PFSK-1 (cell line): ENCODE measurements around the gene NRXN3.

Experiments used
- FOXP2 ChIP-seq: optimal IDR thresholded peaks from 2 replicates; pipeline ENCODE3; 2011; ENCODE audit warnings: borderline replicate concordance, control low read depth, inconsistent platforms; ENCODE audit not compliant: insufficient read depth; ENCODE audit errors: extremely low read length, extremely low read depth
- POLR2AphosphoS5 ChIP-seq: IDR thresholded peaks from 2 replicates; pipeline ENCODE4 v1.6.1; 2012; ENCODE audit warnings: low read depth, mild to moderate bottlenecking, control low read depth, low read length, moderate library complexity
- REST ChIP-seq, 2 experiments: IDR thresholded peaks; 2 replicates each; pipeline versions ENCODE4 v1.6.1 to v1.8.0; 2011 to 2012; ENCODE audit warnings: low read depth in 2 of 2, low read length in 2 of 2, control low read depth in 1 of 2, inconsistent platforms in 1 of 2, mild to moderate bottlenecking in 1 of 2, moderate library complexity in 1 of 2; ENCODE audit not compliant: insufficient read depth in 1 of 2
- SIN3A ChIP-seq: IDR thresholded peaks from 2 replicates; pipeline ENCODE4 v1.6.1; 2012; ENCODE audit warnings: mild to moderate bottlenecking, low read length, moderate library complexity, borderline replicate concordance; ENCODE audit not compliant: insufficient read depth
- TAF1 ChIP-seq: IDR thresholded peaks from 2 replicates; pipeline ENCODE4 v1.6.1; 2012; ENCODE audit warnings: low read length, control low read depth, borderline replicate concordance; ENCODE audit not compliant: insufficient read depth

DNA sequence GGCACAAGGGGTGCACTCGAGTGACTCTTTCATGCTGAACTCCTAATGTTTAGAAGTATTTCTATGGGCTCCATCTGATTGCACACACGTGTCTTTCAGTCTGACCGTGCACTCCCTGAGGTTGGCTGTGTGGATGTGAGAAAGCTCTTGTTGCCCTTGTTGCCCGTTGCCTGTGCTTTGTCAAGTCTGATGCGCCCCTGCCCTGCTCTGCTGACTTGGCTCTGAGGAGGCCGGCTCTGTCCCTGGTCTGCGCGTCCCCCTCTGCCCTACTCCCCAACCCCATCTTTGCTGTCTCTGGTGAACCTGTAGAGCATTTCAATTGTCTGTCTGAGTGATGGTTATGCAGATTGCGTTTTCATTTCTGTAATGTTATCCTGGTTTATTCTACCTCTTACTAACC is 802.3 kb downstream of the NRXN3 start:
- TF ChIP-seq SIN3A (no peak), TAF1 (no peak), REST (IDR thresholded peaks at IDR 0.05; ENCODE audit: insufficient read depth in 1 of 2, low read depth in 2 of 2, low read length in 2 of 2) (no peak), POLR2AphosphoS5 (no peak), FOXP2 (no peak)
